ENCODE results near the gene HDAC9.

GRCh38 chr7:18808026-18808425 is 312.5 kb downstream of the HDAC9 start:
- no peak for TF ChIP-seq CTCF (IDR thresholded peaks at IDR 0.05)
- TF ChIP-seq EP300 (IDR thresholded peaks at IDR 0.05): no peak
